Measurements from ENCODE around the gene THAP7. TPM values are rescaled to one million over a fixed set of nuclear protein-coding genes. Genes with fewer than 3 reads are reported as not detected.

THAP7 gene
- total RNA-seq, 1 experiment from 2014 or later, result 27.7 TPM

- Histone ChIP-seq H3K4me2 (ENCODE audit: low read length) (no peak overlapping the region), H3K9ac (ENCODE audit: low read length) (no peak overlapping the region), H2AFZ (ENCODE audit: low read depth, low read length, poor library complexity, severe bottlenecking) (no peak overlapping the region), H3K4me1 (ENCODE audit: control insufficient read depth in 1 of 2, insufficient read depth in 2 of 2, low read length in 2 of 2) (peaks cover 6 to 17% of the 10 kb centered on the region in 2 experiments; a peak in 2 of 4 replicates), H3K79me2 (ENCODE audit: insufficient read depth, low read length) (peaks cover 24% of the 10 kb centered on the region), H3K27ac (ENCODE audit: low read depth, low read length) (no peak overlapping the region), H3K27me3 (ENCODE audit: insufficient read depth, low read length) (no peaks in the 10 kb centered on the region), H3K36me3 (ENCODE audit: control insufficient read depth in 1 of 2, insufficient read depth in 2 of 2, low read length in 2 of 2) (peaks cover 4 to 9% of the 10 kb centered on the region in 2 experiments; a peak in 1 of 4 replicates), H3K9me3 (ENCODE audit: control insufficient read depth in 1 of 2, insufficient read depth in 1 of 2, low read depth in 1 of 2, low read length in 2 of 2) (no peaks in the 10 kb centered on the region), H4K20me1 (ENCODE audit: insufficient read depth) (no peaks in the 10 kb centered on the region), H3K9me2 (ENCODE audit: insufficient read depth) (no peaks in the 10 kb centered on the region), H3K4me3 (replicated peaks in 1 of 2; ENCODE audit: low read depth in 1 of 2, low read length in 2 of 2) (no peak overlapping the region)
- intact Hi-C loops (cut with micrococcal nuclease), result no loop called here
- ChIA-PET RAD21 (ENCODE audit: low non-redundant PET in 1 of 2, low total read pairs in 2 of 2, uncharacterized antibody in 2 of 2, unreplicated experiment in 2 of 2) (no interaction called here), POLR2A (no interaction called here), CTCF (no interaction called here)
- TF ChIP-seq CBX3 (IDR thresholded peaks at IDR 0.05; ENCODE audit: low read depth) (no peak), REST (IDR thresholded peaks at IDR 0.05; ENCODE audit: low read depth) (no peak), CTCF (IDR thresholded peaks at IDR 0.05 in 2 of 3, conservative IDR thresholded peaks at IDR 0.05 in 1 of 3; ENCODE audit: borderline replicate concordance in 1 of 3, insufficient read depth in 1 of 3, low read depth in 2 of 3, low read length in 2 of 3) (no peak), SP1 (IDR thresholded peaks at IDR 0.05; ENCODE audit: low read depth) (no peak), EZH2phosphoT487 (IDR thresholded peaks at IDR 0.05; ENCODE audit: borderline replicate concordance) (no peak), POLR2AphosphoS5 (IDR thresholded peaks at IDR 0.05; ENCODE audit: low read depth, low read length) (no peak), EGR1 (IDR thresholded peaks at IDR 0.05; ENCODE audit: low read depth) (no peak)
- ATAC-seq, result no peak
- no TSS peak for BruUV-seq (replicated peaks)
- no peak for DNase-seq (ENCODE audit: low read depth, low spot score)
These were observed 16.2 kb downstream of the THAP7 start for GRCh38 chr22:20985720-20986119.

Data from HCT116 (cell line).